ENCODE results near the gene PAWR.

Gene PAWR

DNA sequence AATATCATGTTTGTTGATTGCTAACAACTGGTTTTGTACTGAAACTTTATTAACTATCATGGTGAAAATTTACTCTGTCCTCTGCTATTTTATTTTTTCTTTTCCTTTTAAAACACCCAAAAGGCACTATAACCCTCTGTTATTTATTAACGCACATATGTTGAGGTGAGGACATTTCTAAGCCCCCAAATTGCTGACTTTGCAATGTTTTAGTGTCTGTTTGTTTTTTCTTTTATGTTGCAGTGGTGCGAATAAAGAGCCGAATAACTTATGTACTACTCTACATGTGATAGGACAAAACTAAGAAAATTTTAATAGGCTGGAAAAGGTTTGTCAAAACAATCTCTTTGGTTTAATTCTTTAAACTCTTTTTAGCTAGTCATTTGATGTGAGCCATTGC is 24.5 kb upstream of the PAWR start:
- Mint-ChIP-seq H3K36me3 (ENCODE audit: low read depth) (no peaks in the 10 kb centered on the region), H3K27ac (no peak overlapping the region), H3K4me1 (no peaks in the 10 kb centered on the region), H3K4me3 (no peak overlapping the region), H3K27me3 (ENCODE audit: low read depth) (no peaks in the 10 kb centered on the region), H3K9me3 (peaks cover 4% of the 10 kb centered on the region)
- TF ChIP-seq, protein P1, sequence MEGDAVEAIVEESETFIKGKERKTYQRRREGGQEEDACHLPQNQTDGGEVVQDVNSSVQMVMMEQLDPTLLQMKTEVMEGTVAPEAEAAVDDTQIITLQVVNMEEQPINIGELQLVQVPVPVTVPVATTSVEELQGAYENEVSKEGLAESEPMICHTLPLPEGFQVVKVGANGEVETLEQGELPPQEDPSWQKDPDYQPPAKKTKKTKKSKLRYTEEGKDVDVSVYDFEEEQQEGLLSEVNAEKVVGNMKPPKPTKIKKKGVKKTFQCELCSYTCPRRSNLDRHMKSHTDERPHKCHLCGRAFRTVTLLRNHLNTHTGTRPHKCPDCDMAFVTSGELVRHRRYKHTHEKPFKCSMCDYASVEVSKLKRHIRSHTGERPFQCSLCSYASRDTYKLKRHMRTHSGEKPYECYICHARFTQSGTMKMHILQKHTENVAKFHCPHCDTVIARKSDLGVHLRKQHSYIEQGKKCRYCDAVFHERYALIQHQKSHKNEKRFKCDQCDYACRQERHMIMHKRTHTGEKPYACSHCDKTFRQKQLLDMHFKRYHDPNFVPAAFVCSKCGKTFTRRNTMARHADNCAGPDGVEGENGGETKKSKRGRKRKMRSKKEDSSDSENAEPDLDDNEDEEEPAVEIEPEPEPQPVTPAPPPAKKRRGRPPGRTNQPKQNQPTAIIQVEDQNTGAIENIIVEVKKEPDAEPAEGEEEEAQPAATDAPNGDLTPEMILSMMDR (IDR thresholded peaks at IDR 0.05; ENCODE audit: unreplicated experiment in 3 of 3) = no peak

DNA sequence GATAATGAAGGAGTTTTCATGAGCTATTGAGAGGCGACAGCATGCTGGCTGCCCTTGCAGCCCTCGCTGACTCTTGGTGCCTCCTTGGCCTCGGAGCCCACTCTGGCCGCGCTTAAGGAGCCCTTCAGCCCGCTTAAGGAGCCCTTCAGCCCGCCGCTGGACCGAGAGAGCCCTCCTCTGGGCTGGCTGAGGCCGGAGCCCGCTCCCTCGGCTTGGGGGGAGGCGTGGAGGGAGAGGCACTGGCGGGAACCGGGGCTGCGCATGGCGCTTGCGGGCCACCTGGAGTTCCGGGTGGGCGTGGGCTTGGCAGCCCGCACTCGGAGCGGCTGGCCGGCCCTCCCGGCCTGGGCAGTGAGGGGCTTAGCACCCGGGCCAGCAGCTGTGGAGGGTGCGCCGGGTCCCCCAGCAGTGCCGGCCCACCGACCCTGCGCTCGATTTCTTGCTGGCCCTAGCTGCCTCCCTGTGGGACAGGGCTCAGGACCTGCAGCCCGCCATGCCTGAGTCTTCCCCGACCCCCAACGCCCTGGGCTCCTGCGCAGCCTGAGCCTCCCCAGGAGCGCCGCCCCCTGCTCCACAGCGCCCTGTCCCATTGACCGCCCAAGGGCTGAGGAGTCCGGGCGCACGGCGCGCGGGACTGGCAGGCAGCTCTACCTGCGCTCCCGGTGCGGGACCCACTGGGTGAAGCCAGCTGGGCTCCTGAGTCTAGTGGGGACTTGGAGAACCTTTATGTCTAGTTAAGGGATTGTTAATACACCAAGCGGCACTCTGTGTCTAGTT is 20.1 kb upstream of the PAWR start:
- H3K27me3 Mint-ChIP-seq (ENCODE audit: low read depth) = no peaks in the 10 kb centered on the region
- peaks cover 4% of the 10 kb centered on the region for H3K9me3 Mint-ChIP-seq
- TF ChIP-seq, protein P1 (IDR thresholded peaks at IDR 0.05; ENCODE audit: unreplicated experiment in 3 of 3) = no peak
- no peaks in the 10 kb centered on the region for H3K36me3 Mint-ChIP-seq (ENCODE audit: low read depth)
- H3K4me1 Mint-ChIP-seq = no peaks in the 10 kb centered on the region
- H3K27ac Mint-ChIP-seq = no peak overlapping the region
- no peak overlapping the region for H3K4me3 Mint-ChIP-seq

DNA sequence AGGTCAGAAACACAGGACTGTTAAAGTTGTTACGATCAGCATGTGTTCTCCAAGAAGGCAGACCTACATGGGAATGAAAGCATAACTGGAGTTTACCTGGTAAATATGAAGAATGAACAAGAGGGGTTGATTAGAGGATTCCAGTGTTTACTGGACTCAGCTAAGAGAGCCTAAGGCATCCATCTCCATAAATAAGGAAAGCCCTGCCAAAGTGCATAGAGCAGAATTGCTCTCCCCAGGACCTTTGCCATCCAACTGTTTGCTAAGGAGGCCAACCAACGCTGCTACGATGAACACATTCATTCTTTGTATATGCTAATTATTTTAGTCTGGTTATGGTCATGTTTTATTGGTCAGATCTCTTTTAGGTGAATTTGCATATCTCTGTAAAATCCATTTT is 17.1 kb upstream of the PAWR start:
- no peaks in the 10 kb centered on the region for H3K4me1 Mint-ChIP-seq
- H3K9me3 Mint-ChIP-seq = peaks cover 4% of the 10 kb centered on the region
- H3K36me3 Mint-ChIP-seq (ENCODE audit: low read depth) = no peaks in the 10 kb centered on the region
- H3K4me3 Mint-ChIP-seq = no peak overlapping the region
- TF ChIP-seq, protein P1 (IDR thresholded peaks at IDR 0.05; ENCODE audit: unreplicated experiment in 3 of 3) = no peak
- no peak overlapping the region for H3K27ac Mint-ChIP-seq
- H3K27me3 Mint-ChIP-seq (ENCODE audit: low read depth) = no peaks in the 10 kb centered on the region

DNA sequence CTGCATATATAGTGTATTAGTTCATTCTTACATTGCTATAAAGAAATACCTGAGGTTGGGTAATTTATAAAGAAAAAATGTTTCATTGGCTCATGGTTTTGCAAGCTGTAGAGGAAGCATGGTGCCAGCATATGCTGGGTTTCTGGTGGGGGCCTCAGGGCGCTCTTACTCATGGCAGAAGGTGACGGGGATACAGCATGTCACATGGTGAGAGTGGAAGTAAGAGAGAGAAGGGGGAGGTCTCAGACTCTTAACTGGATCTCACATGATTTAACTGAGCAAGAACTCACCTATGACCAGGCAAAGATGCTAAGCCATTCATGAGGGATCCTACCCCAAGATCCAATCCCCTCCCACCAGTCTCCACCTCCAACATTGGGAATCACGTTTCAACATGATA is 15.9 kb upstream of the PAWR start:
- H3K9me3 Mint-ChIP-seq = no peaks in the 10 kb centered on the region
- H3K36me3 Mint-ChIP-seq (ENCODE audit: low read depth) = no peaks in the 10 kb centered on the region
- no peaks in the 10 kb centered on the region for H3K27me3 Mint-ChIP-seq (ENCODE audit: low read depth)
- no peaks in the 10 kb centered on the region for H3K4me1 Mint-ChIP-seq
- TF ChIP-seq, protein P1 (IDR thresholded peaks at IDR 0.05; ENCODE audit: unreplicated experiment in 3 of 3) = no peak
- H3K4me3 Mint-ChIP-seq = no peak overlapping the region
- no peak overlapping the region for H3K27ac Mint-ChIP-seq

DNA sequence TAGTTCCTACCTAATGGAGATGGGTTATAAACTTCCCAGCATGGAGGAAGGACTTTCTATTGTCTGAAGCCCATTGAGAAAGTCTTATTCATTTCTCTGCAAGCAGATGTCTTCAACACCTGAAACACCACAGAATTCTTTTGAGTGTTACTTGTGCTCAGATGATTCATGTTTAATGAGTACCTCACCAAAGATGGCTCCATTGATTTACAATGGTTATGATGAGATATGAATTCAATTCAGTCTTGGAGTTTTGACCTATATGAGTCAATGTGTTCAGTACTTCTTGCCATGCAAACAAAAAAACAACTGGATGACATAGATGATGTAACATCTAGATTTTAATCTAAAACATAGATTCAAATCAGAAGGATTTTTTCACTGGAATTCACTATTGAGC is 15.4 kb upstream of the PAWR start:
- H3K27me3 Mint-ChIP-seq (ENCODE audit: low read depth) = no peaks in the 10 kb centered on the region
- H3K27ac Mint-ChIP-seq = no peak overlapping the region
- H3K9me3 Mint-ChIP-seq = no peaks in the 10 kb centered on the region
- H3K4me3 Mint-ChIP-seq = no peak overlapping the region
- TF ChIP-seq, protein P1 (IDR thresholded peaks at IDR 0.05; ENCODE audit: unreplicated experiment in 3 of 3) = no peak
- H3K4me1 Mint-ChIP-seq = no peaks in the 10 kb centered on the region
- no peaks in the 10 kb centered on the region for H3K36me3 Mint-ChIP-seq (ENCODE audit: low read depth)

DNA sequence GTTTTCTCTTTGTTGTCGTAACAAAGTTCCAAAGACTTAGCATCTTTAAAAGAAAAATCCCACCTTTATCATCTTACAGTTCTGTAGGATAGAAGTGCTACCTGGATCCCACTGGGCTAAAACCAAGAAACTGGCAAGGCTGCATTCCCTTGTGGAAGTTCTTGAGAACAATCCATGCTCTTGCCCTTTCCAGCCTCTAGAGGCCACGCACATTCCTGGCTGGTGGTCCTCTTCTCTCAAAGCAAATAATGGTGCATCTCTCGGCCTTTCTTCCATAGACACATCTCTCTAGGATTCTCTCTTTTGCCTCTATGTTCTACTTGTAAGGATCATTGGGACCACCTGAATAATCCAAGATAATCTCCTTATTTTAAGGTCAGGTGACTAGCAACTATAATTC is 8.2 kb upstream of the PAWR start:
- H3K27ac Mint-ChIP-seq = no peak overlapping the region
- H3K4me3 Mint-ChIP-seq = no peak overlapping the region
- no peaks in the 10 kb centered on the region for H3K36me3 Mint-ChIP-seq (ENCODE audit: low read depth)
- no peaks in the 10 kb centered on the region for H3K9me3 Mint-ChIP-seq
- H3K27me3 Mint-ChIP-seq (ENCODE audit: low read depth) = peaks cover 5% of the 10 kb centered on the region
- TF ChIP-seq, protein P1 (IDR thresholded peaks at IDR 0.05; ENCODE audit: unreplicated experiment in 3 of 3) = no peak
- no peaks in the 10 kb centered on the region for H3K4me1 Mint-ChIP-seq

Data from nephron (organoid).